ENCODE measurements around the gene SMU1. TPM values are rescaled to one million over a fixed set of nuclear protein-coding genes. Genes with fewer than 3 reads are reported as not detected.

Gene SMU1
- total and polyA plus RNA-seq, 2 of the 13 experiments (the other 11 are each of a cell fraction or from before 2014, with no cell fraction given): 12.9 to 36.6 TPM

GRCh38 chr9:33013962-33014664 is 62.4 kb downstream of the SMU1 start:
- 83% methylated on average over 2 of the region's 2 CpGs for WGBS (ENCODE audit: low lambda C conversion rate)
- ATAC-seq: no peak; the same call in 2 of the 3 replicates
- DNase-seq (ENCODE audit: low spot score): no peak
- in situ Hi-C loops (cut with HindIII; ENCODE audit: extremely low pct_ligation_motif_present, low pct_unique_long_range_greater_than_20kb) (no loop called here), intact Hi-C loops (cut with micrococcal nuclease; ENCODE audit: unreplicated experiment) (no loop called here)
- H2AFZ ChIP-seq (ENCODE audit: low read length): no peak overlapping the region
- ChIA-PET CTCF (ENCODE audit: low intra/inter-chr PET ratio, low total read pairs) (no interaction called here), POLR2A (interaction anchor here (1.2 to 4.0 kb wide), 2 partner anchors 11 to 13 kb away, joined by 4 to 38 read pairs; partner anchors contain the start of genes APTX and DNAJA1)
- no peaks in the 10 kb centered on the region for H3K27me3 ChIP-seq (ENCODE audit: control insufficient read depth in 1 of 2, insufficient read depth in 2 of 2, low read length in 2 of 2)
- no peak for FAIRE-seq
- 0 out of 2 replicates have a peak, but pooled peaks cover 5% of the 10 kb centered on the region for H4K20me1 ChIP-seq (ENCODE audit: insufficient read depth, low read length)
- no TSS peak for BruUV-seq (replicated peaks)
- no peak overlapping the region for H3K4me2 ChIP-seq (ENCODE audit: low read depth, low read length)
- H3K36me3 ChIP-seq (replicated peaks in 1 of 2; ENCODE audit: control insufficient read depth in 1 of 2, insufficient read depth in 2 of 2, low read length in 2 of 2): no peaks in the 10 kb centered on the region
- TF ChIP-seq ARNTL (CRISPR knock-in tag; IDR thresholded peaks at IDR 0.05): no peak
- no peak for TF ChIP-seq MEIS2 (CRISPR knock-in tag; IDR thresholded peaks at IDR 0.05)
- no peak for TF ChIP-seq TBL1XR1 (IDR thresholded peaks at IDR 0.05; ENCODE audit: borderline replicate concordance, low read length, partially characterized antibody)
- TF ChIP-seq SKIL (CRISPR knock-in tag; IDR thresholded peaks at IDR 0.05; ENCODE audit: borderline replicate concordance): no peak
- TF ChIP-seq MYC (CRISPR knock-in tag; IDR thresholded peaks at IDR 0.05; ENCODE audit: borderline replicate concordance): no peak
- TF ChIP-seq MLXIP (CRISPR knock-in tag; IDR thresholded peaks at IDR 0.05; ENCODE audit: borderline replicate concordance): no peak
- no peak for TF ChIP-seq MED8 (CRISPR knock-in tag; IDR thresholded peaks at IDR 0.05; ENCODE audit: insufficient replicate concordance)
- no peak for TF ChIP-seq ZNF691 (CRISPR knock-in tag; IDR thresholded peaks at IDR 0.05; ENCODE audit: borderline replicate concordance, low read depth)
- H3K4me1 ChIP-seq (ENCODE audit: insufficient read depth, low read length): peaks cover 17% of the 10 kb centered on the region
- no peaks in the 10 kb centered on the region for H3K9me3 ChIP-seq (ENCODE audit: low read length)
- no peak overlapping the region for H3K27ac ChIP-seq (ENCODE audit: extremely low read length, insufficient read depth, low read length)
- no peak overlapping the region for H3K4me3 ChIP-seq (replicated peaks in 1 of 3; ENCODE audit: insufficient read depth in 1 of 3, low read depth in 2 of 3, low read length in 3 of 3)
- no peak overlapping the region for H3K9ac ChIP-seq (ENCODE audit: insufficient read depth, low read depth, low read length)
- no peaks in the 10 kb centered on the region for H3K79me2 ChIP-seq (ENCODE audit: insufficient read depth, low read length)
